Psoas muscle (tissue), 8 donors: ENCODE measurements around the gene PRKAR1A. TPM values are rescaled to one million over a fixed set of nuclear protein-coding genes. Genes with fewer than 3 reads are reported as not detected.
"Not testable (repeated sequence)": the region's sequence is repeated elsewhere in the genome, so short reads cannot be mapped to it uniquely, and the experiment has no call there.

Experiments used
- ATAC-seq, 4 donors: fragments of 200-7000 bp; cut with Tn5 transposase; one replicate each; pipeline ENCODE4 v1.9.1; 2020; ENCODE audit warnings: moderate library complexity in 3 of 4, mild to moderate bottlenecking in 2 of 4
- DNase-seq, 2 donors: peaks; one replicate each; pipeline ENCODE4 v3.0.0-alpha.2; 2020
- H3K27ac ChIP-seq: fragments of 200-600 bp; one replicate; pipeline ENCODE4 v1.8.0; 2022
- H3K27me3 ChIP-seq, 3 donors: fragments of 200-600 bp in 1 of 3; one replicate each; pipeline versions ENCODE4 v1.6.1 to v1.8.0; 2013 to 2022; ENCODE audit warnings: low read length in 2 of 3, mild to moderate bottlenecking in 2 of 3, moderate library complexity in 1 of 3; ENCODE audit not compliant: insufficient read depth in 3 of 3
- H3K36me3 ChIP-seq, 2 donors: fragments of 200-600 bp in 1 of 2; one replicate each; pipeline versions ENCODE4 v1.6.1 to v1.8.0; 2013 to 2022; ENCODE audit warnings: low read depth in 1 of 2, mild to moderate bottlenecking in 1 of 2, moderate library complexity in 1 of 2; ENCODE audit not compliant: insufficient read depth in 1 of 2
- H3K4me1 ChIP-seq: fragments of 200-600 bp; one replicate; pipeline ENCODE4 v1.8.0; 2022
- H3K4me3 ChIP-seq: fragments of 200-600 bp; one replicate; pipeline ENCODE4 v1.8.0; 2022; ENCODE audit warnings: mild to moderate bottlenecking
- H3K9me3 ChIP-seq: fragments of 200-600 bp; one replicate; pipeline ENCODE4 v1.8.0; 2022
- WGBS, 3 donors: extraction: QIAGEN DNeasy Blood & Tissue Kit; methylation state at CpG; one replicate each; pipeline versions ENCODE4 v1.1.6 to v1.1.7; 2013; 5-methylcytosine and 5-hydroxymethylcytosine counted together
- intact Hi-C, 2 donors: fragments of 100-400 bp; cut with DNase I; formaldehyde crosslinking; loops; one replicate each; pipeline versions ENCODE4 v1.11.0 to v1.14.2; 2022
- polyA plus RNA-seq, 3 donors: library from polyadenylated mRNA; stranded (reverse); fragments of 200-250 nt; gene quantifications; one replicate each; pipeline ENCODE4 v1.2.3, GENCODE V29; 2013
- total RNA-seq, 4 donors: library from RNA; stranded (reverse); fragmentation: NEBNext Ultra II Directional in 2 of 4; extraction: Animal tissue kit (Norgen Biotek cat#: 25700) in 2 of 4; gene quantifications; one replicate each; pipeline versions ENCODE4 v1.2.1 to v1.2.4, GENCODE V29; 2021 to 2023
- TF ChIP-seq, protein P1 (sequence below): fragments of 200-600 bp; IDR thresholded peaks from one replicate; pipeline ENCODE4 v1.8.0; 2022; ENCODE audit warnings: antibody characterized with exemption
- donor health status: healthy with polysubstance abuse.
- donor health status: DM: no; HTN: no; CAD: no; lungs with moderate emphysema.
- donor health status: Bipolar disorder and iron deficiency.
- donor health status: healthy.
- donor health status: DM: yes; HTN: yes; CAD: no.
- donor health status: DM: no; HTN: no; CAD: no.
- donor health status: DM: no; HTN: no; CAD: no.
- donor health status: DM: yes; HTN: yes; CAD: no.

PRKAR1A gene
- total and polyA plus RNA-seq, 7 donors = 145 to 2,295 (median 386) TPM

DNA sequence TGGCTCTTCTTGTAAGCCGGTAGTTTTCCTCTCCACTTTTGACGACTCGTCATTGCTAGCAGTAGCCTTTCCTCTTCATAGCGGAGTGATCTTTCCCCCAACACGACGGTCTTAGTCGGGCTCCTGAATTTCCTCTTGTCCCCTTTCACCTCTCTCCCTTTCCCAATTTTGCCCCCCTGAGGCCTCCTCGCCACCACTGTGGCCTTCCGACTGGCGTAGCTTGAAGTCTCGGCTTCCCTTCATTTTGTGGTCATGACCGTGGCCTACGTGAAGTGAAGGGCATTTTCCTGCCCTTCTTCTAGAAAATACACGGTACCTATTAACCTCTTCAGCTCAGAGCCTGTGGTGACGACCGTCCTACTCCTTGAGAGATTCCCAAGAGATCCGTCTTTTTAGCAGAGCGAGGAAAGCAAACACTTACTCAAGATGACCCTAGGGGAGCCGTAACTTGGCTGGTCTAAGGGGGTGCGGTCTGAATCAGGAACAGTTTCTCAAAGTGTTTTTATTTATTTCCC is 787 bp downstream of the PRKAR1A start:
- Histone ChIP-seq H3K4me1 (peaks cover 33% of the 10 kb centered on the region), H3K27ac (peak overlapping the region; percentile 98), H3K9me3 (no peaks in the 10 kb centered on the region), H3K36me3 (peaks cover 2 to 43% of the 10 kb centered on the region in 2 donors), H3K4me3 (peak overlapping the region; percentile 90), H3K27me3 (no peaks in the 10 kb centered on the region)
- no peak for ATAC-seq
- TF ChIP-seq, protein P1, sequence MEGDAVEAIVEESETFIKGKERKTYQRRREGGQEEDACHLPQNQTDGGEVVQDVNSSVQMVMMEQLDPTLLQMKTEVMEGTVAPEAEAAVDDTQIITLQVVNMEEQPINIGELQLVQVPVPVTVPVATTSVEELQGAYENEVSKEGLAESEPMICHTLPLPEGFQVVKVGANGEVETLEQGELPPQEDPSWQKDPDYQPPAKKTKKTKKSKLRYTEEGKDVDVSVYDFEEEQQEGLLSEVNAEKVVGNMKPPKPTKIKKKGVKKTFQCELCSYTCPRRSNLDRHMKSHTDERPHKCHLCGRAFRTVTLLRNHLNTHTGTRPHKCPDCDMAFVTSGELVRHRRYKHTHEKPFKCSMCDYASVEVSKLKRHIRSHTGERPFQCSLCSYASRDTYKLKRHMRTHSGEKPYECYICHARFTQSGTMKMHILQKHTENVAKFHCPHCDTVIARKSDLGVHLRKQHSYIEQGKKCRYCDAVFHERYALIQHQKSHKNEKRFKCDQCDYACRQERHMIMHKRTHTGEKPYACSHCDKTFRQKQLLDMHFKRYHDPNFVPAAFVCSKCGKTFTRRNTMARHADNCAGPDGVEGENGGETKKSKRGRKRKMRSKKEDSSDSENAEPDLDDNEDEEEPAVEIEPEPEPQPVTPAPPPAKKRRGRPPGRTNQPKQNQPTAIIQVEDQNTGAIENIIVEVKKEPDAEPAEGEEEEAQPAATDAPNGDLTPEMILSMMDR = no peak
- WGBS, 3 donors = 0 to 1% (median 1%) methylated on average over 20 of the region's 20 CpGs
- intact Hi-C loops = loop anchor here (5.0 kb wide), 2 partner anchors 51 to 56 kb away; partner anchors contain the start of gene WIPI1 (in 1 of the 2)
- peak in 1 of 2 donors; percentile 41 for DNase-seq

- DNase-seq = no peak
- intact Hi-C loops = loop anchor here (5.0 kb wide), 2 partner anchors 52 to 57 kb away; partner anchors contain the start of gene WIPI1 (in 1 of the 2)
- TF ChIP-seq, protein P1 = no peak
- Histone ChIP-seq H3K4me1 (peaks cover 38% of the 10 kb centered on the region), H3K27ac (peak overlapping the region; percentile 98), H3K4me3 (peak overlapping the region; percentile 90), H3K27me3 (no peaks in the 10 kb centered on the region), H3K9me3 (no peaks in the 10 kb centered on the region), H3K36me3 (peaks cover 11 to 52% of the 10 kb centered on the region in 2 donors)
- 6 to 10% (median 6%) methylated on average over 3 of the region's 3 CpGs for WGBS, 3 donors
- no peak for ATAC-seq
These were observed 1.7 kb downstream of the PRKAR1A start for GRCh38 chr17:68513932-68514331.

DNA sequence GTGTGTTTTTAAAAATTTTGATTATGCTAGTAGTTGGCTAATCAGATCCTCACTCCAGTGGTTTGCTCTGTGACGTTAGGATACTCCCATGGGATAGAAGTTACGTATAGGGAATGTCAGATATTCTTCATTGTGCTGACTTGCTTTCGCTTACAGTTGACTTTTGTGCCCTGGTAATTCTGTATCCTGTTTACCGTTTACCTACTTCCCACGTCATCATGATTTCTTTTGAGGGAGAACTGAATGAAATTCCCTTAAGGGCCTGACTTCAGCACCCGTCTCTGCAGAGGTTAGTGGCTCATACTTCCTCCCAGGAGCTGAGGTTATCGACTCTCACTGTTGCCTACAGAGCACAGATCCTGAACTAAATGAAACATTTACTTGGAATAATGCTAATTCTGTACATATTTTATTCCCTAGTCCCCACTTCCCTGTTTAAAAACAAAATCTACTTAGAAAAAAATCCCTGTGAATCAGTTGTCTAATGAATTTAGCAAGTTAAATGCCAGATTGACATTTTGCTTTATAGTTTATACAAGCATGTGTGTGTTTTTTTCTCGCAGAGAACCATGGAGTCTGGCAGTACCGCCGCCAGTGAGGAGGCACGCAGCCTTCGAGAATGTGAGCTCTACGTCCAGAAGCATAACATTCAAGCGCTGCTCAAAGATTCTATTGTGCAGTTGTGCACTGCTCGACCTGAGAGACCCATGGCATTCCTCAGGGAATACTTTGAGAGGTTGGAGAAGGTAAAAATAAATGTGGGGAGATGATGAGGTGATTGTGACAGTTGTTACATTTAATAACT is 2.8 kb downstream of the PRKAR1A start:
- no peaks in the 10 kb centered on the region for H3K9me3 ChIP-seq
- peaks cover 41% of the 10 kb centered on the region for H3K4me1 ChIP-seq
- no peak for DNase-seq
- WGBS, 3 donors = 11 to 26% (median 15%) methylated on average over 15 of the region's 15 CpGs
- peak overlapping the region; percentile 90 for H3K4me3 ChIP-seq
- ATAC-seq = no peak
- no peaks in the 10 kb centered on the region for H3K27me3 ChIP-seq
- H3K36me3 ChIP-seq = peaks cover 17 to 63% of the 10 kb centered on the region in 2 donors
- TF ChIP-seq, protein P1 = no peak
- H3K27ac ChIP-seq = peak overlapping the region; percentile 98
- intact Hi-C loops = loop anchor here (5.0 kb wide), 2 partner anchors 53 to 58 kb away; partner anchors contain the start of gene WIPI1 (in 1 of the 2)

DNA sequence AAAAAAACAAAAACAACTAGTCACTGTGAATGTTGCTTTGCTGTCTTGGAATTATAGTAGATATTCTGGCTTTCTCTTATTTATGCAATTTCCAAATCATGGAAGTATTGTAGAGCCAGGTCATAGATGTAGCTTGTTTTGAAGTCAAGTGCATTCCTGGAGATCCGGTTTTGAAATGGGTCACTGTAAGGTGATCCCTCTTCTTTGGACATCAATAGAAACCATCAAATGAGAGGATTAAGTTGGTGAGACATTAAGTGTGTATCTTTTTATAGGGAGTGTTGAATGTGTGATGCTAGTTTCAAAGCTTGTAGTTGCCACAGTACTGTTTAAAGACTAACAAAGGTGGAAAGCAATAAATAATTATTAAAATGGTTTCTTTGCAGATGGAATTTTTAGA is 4.5 kb downstream of the PRKAR1A start:
- Histone ChIP-seq H3K27ac (peak overlapping the region; percentile 98), H3K4me1 (peaks cover 48% of the 10 kb centered on the region), H3K4me3 (peak overlapping the region; percentile 90), H3K9me3 (no peaks in the 10 kb centered on the region), H3K27me3 (no peaks in the 10 kb centered on the region), H3K36me3 (peaks cover 17 to 77% of the 10 kb centered on the region in 2 donors)
- intact Hi-C loops = no loop called here
- WGBS, 3 donors = 16 to 39% (median 24%) methylated on average over 1 of the region's 1 CpG
- DNase-seq (no peak), ATAC-seq (peak; percentile 30 to 52 (median 42))
- TF ChIP-seq, protein P1 = no peak

- WGBS, 3 donors = 84 to 95% (median 90%) methylated on average over 3 of the region's 3 CpGs
- intact Hi-C loops, DNase-seq, H3K9me3 ChIP-seq, H3K27me3 ChIP-seq, ATAC-seq: not testable (repeated sequence)
- H3K4me3 ChIP-seq = peak overlapping the region; percentile 90
- H3K27ac ChIP-seq = peak overlapping the region; percentile 98
- peaks cover 17 to 86% of the 10 kb centered on the region in 2 donors for H3K36me3 ChIP-seq
- peaks cover 57% of the 10 kb centered on the region for H3K4me1 ChIP-seq
These were observed 5.4 kb downstream of the PRKAR1A start for GRCh38 chr17:68517605-68518004.
